Effector memory CD4-positive, alpha-beta T cell (primary cell): ENCODE data around the gene ABCA5.
A peak's percentile ranks its signal among the peaks of the same experiment; 100 is the strongest.

ENCODE experiments used
- DNase-seq, 3 donors: peaks; one replicate each; pipeline ENCODE4 v3.0.0-alpha.2; 2020
- H3K27ac ChIP-seq: 2 replicates; pipeline ENCODE4 v1.7.0; 2013; ENCODE audit warnings: mild to moderate bottlenecking, low read length, moderate library complexity; ENCODE audit not compliant: insufficient read depth, poor library complexity, severe bottlenecking
- H3K27me3 ChIP-seq: replicated peaks from 2 replicates; pipeline ENCODE4 v1.7.0; 2013; ENCODE audit warnings: mild to moderate bottlenecking, low read length; ENCODE audit not compliant: insufficient read depth, control insufficient read depth, poor library complexity, severe bottlenecking
- H3K36me3 ChIP-seq: 2 replicates; pipeline ENCODE4 v1.7.0; 2013; ENCODE audit warnings: mild to moderate bottlenecking, low read length, moderate library complexity; ENCODE audit not compliant: control insufficient read depth, insufficient read depth
- H3K4me1 ChIP-seq: 2 replicates; pipeline ENCODE4 v1.7.0; 2013; ENCODE audit warnings: low read length, mild to moderate bottlenecking; ENCODE audit not compliant: control insufficient read depth, insufficient read depth, poor library complexity, severe bottlenecking
- H3K4me3 ChIP-seq: 2 replicates; pipeline ENCODE4 v1.7.0; 2013; ENCODE audit warnings: low read length, low read depth, mild to moderate bottlenecking; ENCODE audit not compliant: insufficient read depth, poor library complexity, severe bottlenecking
- H3K9me3 ChIP-seq: 2 replicates; pipeline ENCODE4 v1.7.0; 2013; ENCODE audit warnings: mild to moderate bottlenecking, low read length, moderate library complexity; ENCODE audit not compliant: control insufficient read depth

The ABCA5 gene

GRCh38 chr17:69331756-69332155, 4.8 kb upstream of the ABCA5 start:
- Histone ChIP-seq H3K27me3 (no peaks in the 10 kb centered on the region), H3K27ac (no peak overlapping the region)
- DNase-seq: no peak

DNA sequence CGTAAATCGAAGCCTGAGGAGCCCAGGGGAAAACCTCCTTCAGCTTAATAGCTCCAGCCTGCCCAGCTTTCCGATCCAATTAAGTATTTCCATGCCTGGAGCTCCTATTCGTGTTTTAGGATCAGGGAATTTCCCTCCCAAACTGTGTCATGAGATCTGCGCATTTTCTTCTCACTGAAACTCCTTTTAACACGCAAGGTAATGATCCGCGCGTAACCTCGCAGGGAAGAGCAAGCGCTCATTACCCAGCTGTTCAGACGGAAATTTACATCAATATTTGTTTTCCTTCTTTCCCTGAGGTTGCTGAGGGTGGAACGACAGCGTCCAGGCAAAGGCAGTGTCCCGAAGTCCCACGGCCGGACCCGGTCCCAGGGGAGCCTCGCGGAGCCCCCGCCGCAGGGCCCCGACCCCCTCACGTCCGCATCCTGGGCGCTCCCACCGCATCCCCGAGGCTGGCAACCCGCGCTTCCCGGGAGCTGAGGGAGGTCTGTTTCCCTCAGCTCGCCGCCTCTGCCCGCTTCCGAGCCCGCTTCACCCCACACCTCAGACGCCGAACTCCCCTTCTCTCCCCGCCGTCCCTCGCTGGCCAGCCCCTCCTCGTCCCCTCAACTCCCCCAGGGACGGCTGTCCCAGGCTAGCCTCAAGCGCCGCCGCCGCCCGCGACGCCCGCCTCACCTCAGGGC, 415 bp downstream of the ABCA5 start:
- peak overlapping the region; percentile 89 for H3K4me3 ChIP-seq
- H3K27me3 ChIP-seq: no peaks in the 10 kb centered on the region
- no peaks in the 10 kb centered on the region for H3K36me3 ChIP-seq
- no peak for DNase-seq
- no peaks in the 10 kb centered on the region for H3K9me3 ChIP-seq
- H3K4me1 ChIP-seq: peaks cover 17% of the 10 kb centered on the region
- peak overlapping the region; percentile 74 for H3K27ac ChIP-seq

More at GRCh38 chr17:69331756-69332155, 4.8 kb upstream of the ABCA5 start:
- Histone ChIP-seq H3K4me3 (no peak overlapping the region), H3K4me1 (peaks cover 6% of the 10 kb centered on the region), H3K36me3 (no peaks in the 10 kb centered on the region), H3K9me3 (no peaks in the 10 kb centered on the region)

DNA sequence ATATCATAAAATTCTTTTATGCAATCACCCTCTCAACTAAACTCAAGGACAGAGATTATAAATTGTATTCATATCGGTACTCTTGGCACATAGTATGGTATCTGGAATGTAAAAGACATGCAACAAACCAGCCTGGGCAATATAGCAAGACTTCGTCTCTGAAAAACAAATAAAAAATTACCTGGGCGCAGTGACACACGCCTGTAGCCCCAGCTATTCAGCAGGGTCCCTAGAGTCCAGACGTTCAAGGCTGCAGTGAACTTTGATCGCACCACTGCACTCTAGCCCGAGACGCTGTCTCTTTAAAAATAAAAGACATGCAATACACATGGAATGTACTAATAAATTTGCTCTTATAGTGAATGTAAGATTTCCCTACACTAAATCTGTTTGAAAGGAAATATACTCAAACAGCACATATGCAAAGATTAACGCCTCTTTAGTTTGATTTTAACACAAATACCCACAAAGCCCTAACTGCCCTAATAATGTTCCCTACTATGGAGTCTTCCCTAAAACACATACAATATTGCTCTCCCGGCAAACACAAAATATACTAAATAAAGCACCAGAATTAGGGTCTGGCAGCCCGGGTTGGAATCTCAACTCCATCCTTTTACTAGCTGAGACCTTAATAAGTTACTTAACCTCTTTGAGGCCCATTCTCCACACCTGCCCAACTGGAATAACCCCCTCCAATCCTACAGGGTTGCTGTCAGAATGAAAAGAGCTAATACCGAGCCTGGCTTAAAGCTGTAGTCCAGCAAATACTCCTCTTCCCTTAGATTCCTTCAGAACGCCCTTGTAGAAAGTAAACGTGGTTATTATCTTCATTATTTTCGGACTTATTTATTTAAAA, 1.2 kb downstream of the ABCA5 start:
- DNase-seq: no peak
- Histone ChIP-seq H3K36me3 (no peaks in the 10 kb centered on the region), H3K27ac (peak overlapping the region; percentile 74), H3K4me3 (peak overlapping the region; percentile 89), H3K27me3 (no peaks in the 10 kb centered on the region), H3K4me1 (peaks cover 17% of the 10 kb centered on the region), H3K9me3 (no peaks in the 10 kb centered on the region)

GRCh38 chr17:69323806-69324205, 3.1 kb downstream of the ABCA5 start:
- H3K27me3 ChIP-seq: no peaks in the 10 kb centered on the region
- no peaks in the 10 kb centered on the region for H3K36me3 ChIP-seq
- no peaks in the 10 kb centered on the region for H3K9me3 ChIP-seq
- H3K4me3 ChIP-seq: no peak overlapping the region
- DNase-seq: no peak
- H3K4me1 ChIP-seq: peaks cover 17% of the 10 kb centered on the region
- H3K27ac ChIP-seq: no peak overlapping the region

GRCh38 chr17:69320908-69321238, 6.1 kb downstream of the ABCA5 start:
- Histone ChIP-seq H3K4me1 (peaks cover 2% of the 10 kb centered on the region), H3K36me3 (no peaks in the 10 kb centered on the region)
- no peak for DNase-seq

GRCh38 chr17:69320210-69320907, 6.6 kb downstream of the ABCA5 start:
- Histone ChIP-seq H3K36me3 (no peaks in the 10 kb centered on the region), H3K4me3 (no peak overlapping the region), H3K27ac (no peak overlapping the region), H3K9me3 (no peaks in the 10 kb centered on the region), H3K27me3 (no peaks in the 10 kb centered on the region), H3K4me1 (no peaks in the 10 kb centered on the region)
- no peak for DNase-seq

More at GRCh38 chr17:69320908-69321238, 6.1 kb downstream of the ABCA5 start:
- Histone ChIP-seq H3K9me3 (no peaks in the 10 kb centered on the region), H3K27ac (no peak overlapping the region), H3K27me3 (no peaks in the 10 kb centered on the region), H3K4me3 (no peak overlapping the region)

GRCh38 chr17:69317625-69318024, 9.3 kb downstream of the ABCA5 start:
- H3K9me3 ChIP-seq: no peaks in the 10 kb centered on the region
- H3K4me1 ChIP-seq: no peaks in the 10 kb centered on the region
- H3K27ac ChIP-seq: no peak overlapping the region
- no peaks in the 10 kb centered on the region for H3K36me3 ChIP-seq
- H3K4me3 ChIP-seq: no peak overlapping the region
- no peak for DNase-seq
- H3K27me3 ChIP-seq: no peaks in the 10 kb centered on the region

GRCh38 chr17:69314246-69315065, 12.5 kb downstream of the ABCA5 start:
- no peak overlapping the region for H3K4me3 ChIP-seq
- no peak for DNase-seq

GRCh38 chr17:69305177-69305576, 21.8 kb downstream of the ABCA5 start:
- Histone ChIP-seq H3K4me1 (no peaks in the 10 kb centered on the region), H3K9me3 (no peaks in the 10 kb centered on the region), H3K27ac (no peak overlapping the region), H3K27me3 (no peaks in the 10 kb centered on the region), H3K4me3 (no peak overlapping the region), H3K36me3 (no peaks in the 10 kb centered on the region)
- DNase-seq: no peak

More at GRCh38 chr17:69314246-69315065, 12.5 kb downstream of the ABCA5 start:
- Histone ChIP-seq H3K9me3 (no peaks in the 10 kb centered on the region), H3K27me3 (no peaks in the 10 kb centered on the region), H3K4me1 (no peaks in the 10 kb centered on the region), H3K27ac (no peak overlapping the region), H3K36me3 (peaks cover 5% of the 10 kb centered on the region)
